Keratinocyte (primary cell): ENCODE data around the gene HOXC11. TPM values are rescaled to one million over a fixed set of nuclear protein-coding genes. Genes with fewer than 3 reads are reported as not detected.

ENCODE experiments used
- DNase-seq: peaks from one replicate; pipeline ENCODE4 v3.0.0-alpha.2; 2011; ENCODE audit warnings: low read depth, missing footprints, low spot score
- FAIRE-seq: peaks from 2 replicates; lab custom pipeline; 2011; peaks lifted over from hg19 to GRCh38; lab: Jason Lieb, UNC
- H2AFZ ChIP-seq: 2 replicates; pipeline ENCODE4 v1.6.0; 2012; ENCODE audit warnings: low read length, control low read depth, inconsistent platforms; ENCODE audit not compliant: control insufficient read depth
- H3K27ac ChIP-seq: 2 replicates; pipeline ENCODE4 v1.5.1; 2011; ENCODE audit warnings: low read length; ENCODE audit not compliant: control insufficient read depth, insufficient read depth
- H3K27me3 ChIP-seq: 3 replicates; pipeline ENCODE4 v1.6.0; 2011; ENCODE audit warnings: low read length; ENCODE audit not compliant: control insufficient read depth, insufficient read depth; ENCODE audit errors: extremely low read depth
- H3K36me3 ChIP-seq, 2 experiments: 2 replicates in 1 of 2; 3 replicates in 1 of 2; pipeline ENCODE4 v1.5.1; 2011; ENCODE audit warnings: low read length in 2 of 2, mild to moderate bottlenecking in 1 of 2; ENCODE audit not compliant: control insufficient read depth in 2 of 2, insufficient read depth in 2 of 2; ENCODE audit errors: extremely low read depth in 1 of 2
- H3K4me1 ChIP-seq: 3 replicates; pipeline ENCODE4 v1.5.1; 2011; ENCODE audit warnings: low read length; ENCODE audit not compliant: control insufficient read depth, insufficient read depth; ENCODE audit errors: extremely low read depth
- H3K4me2 ChIP-seq: 3 replicates; pipeline ENCODE4 v1.6.0; 2011; ENCODE audit warnings: low read depth, low read length; ENCODE audit not compliant: control insufficient read depth, insufficient read depth; ENCODE audit errors: extremely low read depth
- H3K4me3 ChIP-seq, 3 experiments: fragments of 200-600 bp in 1 of 3; sonication (generic) in 1 of 3; 2 replicates in 2 of 3; 3 replicates in 1 of 3; pipeline ENCODE4 v1.5.1; 2011 to 2016; ENCODE audit warnings: low read length in 3 of 3, mild to moderate bottlenecking in 3 of 3, control low read depth in 2 of 3, inconsistent platforms in 1 of 3, low read depth in 1 of 3, mixed read lengths in 1 of 3, mixed run types in 1 of 3, moderate library complexity in 1 of 3; ENCODE audit not compliant: control insufficient read depth in 2 of 3, insufficient read depth in 2 of 3; ENCODE audit errors: extremely low read depth in 1 of 3
- H3K79me2 ChIP-seq: 2 replicates; pipeline ENCODE4 v1.6.0; 2012; ENCODE audit warnings: low read length; ENCODE audit not compliant: control insufficient read depth, insufficient read depth
- H3K9ac ChIP-seq: 3 replicates; pipeline ENCODE4 v1.6.0; 2011; ENCODE audit warnings: low read length; ENCODE audit not compliant: control insufficient read depth, insufficient read depth; ENCODE audit errors: extremely low read depth
- H3K9me1 ChIP-seq: 3 replicates; pipeline ENCODE4 v1.6.0; 2011; ENCODE audit warnings: low read length; ENCODE audit not compliant: control insufficient read depth, insufficient read depth; ENCODE audit errors: extremely low read depth
- H3K9me3 ChIP-seq: 2 replicates; pipeline ENCODE4 v1.5.1; 2012; ENCODE audit warnings: low read depth, low read length; ENCODE audit not compliant: control insufficient read depth
- H4K20me1 ChIP-seq: 3 replicates; pipeline ENCODE4 v1.6.0; 2011; ENCODE audit warnings: low read length; ENCODE audit not compliant: control insufficient read depth, insufficient read depth; ENCODE audit errors: extremely low read depth
- EZH2 ChIP-seq: IDR thresholded peaks from one replicate; pipeline ENCODE4 v1.6.1; 2012; ENCODE audit warnings: inconsistent platforms, mild to moderate bottlenecking, low read length, moderate library complexity
- dilution Hi-C: fragments of 300-500 bp; cut with MboI; formaldehyde crosslinking; loops from one replicate; pipeline ENCODE4 v1.7.0; 2020; ENCODE audit warnings: low sequenced_read_pairs; ENCODE audit not compliant: extremely low pct_ligation_motif_present
- polyA plus RNA-seq, 5 experiments: library from polyadenylated mRNA; depleted of rRNA in 3 of 5; stranded (reverse) in 3 of 5; stranded (forward) in 1 of 5; unstranded in 1 of 5; fragments of >200 nt; gene quantifications; 1 replicate in 1 of 5; 2 replicates in 3 of 5; 3 replicates in 1 of 5; pipeline versions ENCODE4 v1.2.1 to v1.2.3, GENCODE V29; 2011 to 2012; ENCODE audit warnings: missing spikeins in 2 of 5, low read depth in 1 of 5, low replicate concordance in 1 of 5
- TF ChIP-seq, protein P1 (sequence below), 3 experiments: IDR thresholded peaks in 1 of 3; conservative IDR thresholded peaks in 1 of 3; optimal IDR thresholded peaks in 1 of 3; 2 replicates in 2 of 3; 3 replicates in 1 of 3; pipeline versions ENCODE3 to v1.5.1; 2011; ENCODE audit warnings: low read length in 3 of 3, mild to moderate bottlenecking in 3 of 3, moderate library complexity in 2 of 3, control low read depth in 1 of 3, inconsistent platforms in 1 of 3; ENCODE audit not compliant: insufficient read depth in 2 of 3; ENCODE audit errors: extremely low read depth in 1 of 3

Gene HOXC11
- polyA plus RNA-seq, 1 donor (not counting 4 experiments of a cell fraction or from before 2014, with no cell fraction given) = 1.6 TPM

DNA sequence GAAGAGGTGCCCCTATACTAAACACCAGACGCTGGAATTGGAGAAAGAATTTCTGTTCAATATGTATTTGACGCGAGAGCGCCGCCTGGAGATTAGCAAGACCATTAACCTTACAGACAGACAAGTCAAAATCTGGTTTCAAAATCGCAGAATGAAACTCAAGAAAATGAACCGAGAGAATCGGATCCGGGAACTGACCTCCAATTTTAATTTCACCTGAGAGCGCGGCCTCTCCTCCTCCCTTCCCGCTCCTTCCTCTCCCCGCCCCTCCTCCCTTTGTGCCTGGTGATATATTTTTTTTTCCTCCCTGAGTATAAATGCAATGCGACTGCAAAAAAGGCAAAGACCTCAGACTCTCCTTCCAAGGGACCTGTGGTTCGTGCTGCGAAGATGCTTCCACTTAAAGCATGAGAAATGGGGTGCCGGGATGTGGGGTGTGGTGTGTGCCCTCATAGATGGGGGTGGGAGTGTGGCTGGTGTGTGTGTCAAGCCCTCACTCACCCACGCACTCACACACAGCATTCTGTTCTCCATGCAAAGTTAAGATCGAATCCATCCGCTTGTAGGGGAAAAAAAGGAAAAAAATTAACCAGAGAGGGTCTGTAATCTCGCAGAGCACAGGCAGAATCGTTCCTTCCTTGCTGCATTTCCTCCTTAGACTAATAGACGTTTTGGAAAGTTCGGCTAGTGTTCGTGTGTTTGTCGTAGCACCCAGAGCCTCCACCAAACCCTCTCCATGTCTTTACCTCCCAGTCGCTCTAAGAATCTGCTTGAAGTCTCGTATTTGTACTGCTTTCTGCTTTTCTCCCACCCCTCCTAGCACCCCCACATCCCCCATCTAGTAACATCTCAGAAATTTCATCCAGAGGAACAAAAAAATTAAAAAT, 16.5 kb downstream of the HOXC11 start:
- no peaks in the 10 kb centered on the region for H3K9me3 ChIP-seq
- no peak for TF ChIP-seq EZH2
- TF ChIP-seq, protein P1, sequence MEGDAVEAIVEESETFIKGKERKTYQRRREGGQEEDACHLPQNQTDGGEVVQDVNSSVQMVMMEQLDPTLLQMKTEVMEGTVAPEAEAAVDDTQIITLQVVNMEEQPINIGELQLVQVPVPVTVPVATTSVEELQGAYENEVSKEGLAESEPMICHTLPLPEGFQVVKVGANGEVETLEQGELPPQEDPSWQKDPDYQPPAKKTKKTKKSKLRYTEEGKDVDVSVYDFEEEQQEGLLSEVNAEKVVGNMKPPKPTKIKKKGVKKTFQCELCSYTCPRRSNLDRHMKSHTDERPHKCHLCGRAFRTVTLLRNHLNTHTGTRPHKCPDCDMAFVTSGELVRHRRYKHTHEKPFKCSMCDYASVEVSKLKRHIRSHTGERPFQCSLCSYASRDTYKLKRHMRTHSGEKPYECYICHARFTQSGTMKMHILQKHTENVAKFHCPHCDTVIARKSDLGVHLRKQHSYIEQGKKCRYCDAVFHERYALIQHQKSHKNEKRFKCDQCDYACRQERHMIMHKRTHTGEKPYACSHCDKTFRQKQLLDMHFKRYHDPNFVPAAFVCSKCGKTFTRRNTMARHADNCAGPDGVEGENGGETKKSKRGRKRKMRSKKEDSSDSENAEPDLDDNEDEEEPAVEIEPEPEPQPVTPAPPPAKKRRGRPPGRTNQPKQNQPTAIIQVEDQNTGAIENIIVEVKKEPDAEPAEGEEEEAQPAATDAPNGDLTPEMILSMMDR (optimal IDR thresholded peaks at IDR 0.05 in 1 of 3, IDR thresholded peaks at IDR 0.05 in 1 of 3, conservative IDR thresholded peaks at IDR 0.05 in 1 of 3; ENCODE audit: extremely low read depth in 1 of 3, insufficient read depth in 2 of 3, low read length in 3 of 3) = peak; percentile 52 to 62 (median 57)
- peaks cover 93% of the 10 kb centered on the region for H3K79me2 ChIP-seq
- dilution Hi-C loops = no loop called here
- peak overlapping the region; percentile 68 for H3K4me2 ChIP-seq
- FAIRE-seq (peak; percentile 79), DNase-seq (no peak)
- H2AFZ ChIP-seq = no peak overlapping the region
- H3K4me3 ChIP-seq = peak overlapping the region in 2 of 3 experiments; percentile 26 to 39
- H3K27me3 ChIP-seq = no peaks in the 10 kb centered on the region
- no peak overlapping the region for H3K27ac ChIP-seq
- peaks cover 0 to 2% of the 10 kb centered on the region in 2 experiments for H3K36me3 ChIP-seq
- H4K20me1 ChIP-seq = no peaks in the 10 kb centered on the region
- H3K9ac ChIP-seq = peak overlapping the region; percentile 32
- H3K4me1 ChIP-seq = peaks cover 35% of the 10 kb centered on the region
- H3K9me1 ChIP-seq = no peaks in the 10 kb centered on the region

DNA sequence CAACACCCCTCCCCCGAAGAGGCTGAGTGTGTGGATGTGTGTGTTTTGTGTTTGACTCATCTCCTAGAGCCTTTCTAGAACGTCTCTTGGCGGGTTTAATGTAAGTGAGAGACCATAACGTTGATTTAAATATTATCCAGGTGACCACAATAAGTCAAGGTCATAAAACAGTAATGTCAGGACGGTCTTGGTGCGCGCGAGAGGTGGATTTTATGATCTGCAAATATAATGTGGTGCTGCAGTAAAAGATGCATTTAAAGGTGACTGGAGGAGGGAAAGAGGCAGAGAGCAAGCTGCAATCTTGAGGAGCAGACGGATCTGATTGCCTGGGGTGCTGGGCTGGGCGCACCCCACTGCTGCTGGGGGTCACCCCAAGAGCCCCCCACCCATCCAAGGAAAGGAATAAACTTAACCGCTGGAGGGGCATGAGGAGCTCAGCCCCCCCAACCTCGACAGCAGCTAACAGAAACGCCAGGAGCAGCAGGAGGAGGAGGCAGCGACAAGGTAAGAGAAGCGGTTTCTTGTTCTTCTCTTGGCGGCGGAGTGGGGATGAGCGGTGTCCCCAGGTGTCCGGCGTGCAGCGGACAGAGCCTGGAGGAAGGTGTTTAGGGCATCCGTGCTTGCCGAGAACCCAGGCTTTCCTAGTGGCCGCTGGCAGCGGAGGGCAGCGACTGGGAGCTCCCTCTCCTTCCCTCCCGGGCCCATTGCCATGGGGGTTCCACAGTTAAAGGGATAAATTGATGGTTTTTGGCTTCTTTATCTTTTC, 17.6 kb downstream of the HOXC11 start:
- Histone ChIP-seq H3K36me3 (peaks cover 0 to 2% of the 10 kb centered on the region in 2 experiments), H3K4me3 (no peak overlapping the region), H3K9ac (no peak overlapping the region), H3K27me3 (no peaks in the 10 kb centered on the region), H3K9me1 (no peaks in the 10 kb centered on the region), H3K4me1 (peaks cover 35% of the 10 kb centered on the region), H3K79me2 (peaks cover 97% of the 10 kb centered on the region), H3K27ac (no peak overlapping the region), H3K4me2 (peak overlapping the region; percentile 12), H4K20me1 (no peaks in the 10 kb centered on the region), H3K9me3 (no peaks in the 10 kb centered on the region), H2AFZ (no peak overlapping the region)
- FAIRE-seq (no peak), DNase-seq (no peak)
- dilution Hi-C loops = no loop called here
- TF ChIP-seq, protein P1 (optimal IDR thresholded peaks at IDR 0.05 in 1 of 3, IDR thresholded peaks at IDR 0.05 in 1 of 3, conservative IDR thresholded peaks at IDR 0.05 in 1 of 3; ENCODE audit: extremely low read depth in 1 of 3, insufficient read depth in 2 of 3, low read length in 3 of 3) = no peak
- TF ChIP-seq EZH2 = no peak
